ENCODE measurements around the gene DCUN1D2. TPM values are rescaled to one million over a fixed set of nuclear protein-coding genes. Genes with fewer than 3 reads are reported as not detected.

Gene DCUN1D2
- polyA plus RNA-seq, 1 experiment, result 11.0 TPM

GRCh38 chr13:113457510-113457909 lies 33.0 kb downstream of the DCUN1D2 start:
- POLR2A ChIA-PET, result no interaction called here
- Histone ChIP-seq H3K27ac (ENCODE audit: low read depth, low read length) (no peak overlapping the region), H3K4me3 (ENCODE audit: low read depth, low read length) (no peak overlapping the region), H3K27me3 (ENCODE audit: control insufficient read depth, insufficient read depth, low read length) (no peaks in the 10 kb centered on the region), H3K9me3 (ENCODE audit: control insufficient read depth, insufficient read depth, low read length) (no peaks in the 10 kb centered on the region)
- DNase-seq (ENCODE audit: low read depth, low spot score), result no peak
- CTCF ChIA-PET, result interaction anchor here (0.7 to 4.6 kb wide), 8 partner anchors 9 to 105 kb away, joined by 3 to 54 read pairs (median 4); no protein-coding TSS in a partner anchor
- TF ChIP-seq CTCF (IDR thresholded peaks at IDR 0.05; ENCODE audit: low read depth, low read length), result peak; percentile 16; the same call in 1 of the 2 replicates

GRCh38 chr13:113456116-113456702 lies 34.3 kb downstream of the DCUN1D2 start:
- CTCF ChIA-PET, result interaction anchor here (4.6 kb wide), 1 partner anchor 106 kb away, joined by 54 read pairs; no protein-coding TSS in a partner anchor
- DNase-seq (ENCODE audit: low read depth, low spot score), result no peak

GRCh38 chr13:113455384-113455783 lies 35.1 kb downstream of the DCUN1D2 start:
- Histone ChIP-seq H3K9me3 (ENCODE audit: control insufficient read depth, insufficient read depth, low read length) (no peaks in the 10 kb centered on the region), H3K4me3 (ENCODE audit: low read depth, low read length) (no peak overlapping the region), H3K27ac (ENCODE audit: low read depth, low read length) (no peak overlapping the region), H3K27me3 (ENCODE audit: control insufficient read depth, insufficient read depth, low read length) (no peaks in the 10 kb centered on the region)
- POLR2A ChIA-PET, result no interaction called here
- CTCF ChIA-PET, result interaction anchor here (4.6 kb wide), 1 partner anchor 107 kb away, joined by 54 read pairs; no protein-coding TSS in a partner anchor
- no peak for DNase-seq (ENCODE audit: low read depth, low spot score)
- no peak for TF ChIP-seq CTCF (IDR thresholded peaks at IDR 0.05; ENCODE audit: low read depth, low read length)

More at GRCh38 chr13:113456116-113456702, 34.3 kb downstream of the DCUN1D2 start:
- Histone ChIP-seq H3K4me3 (ENCODE audit: low read depth, low read length) (no peak overlapping the region), H3K27ac (ENCODE audit: low read depth, low read length) (no peak overlapping the region), H3K27me3 (ENCODE audit: control insufficient read depth, insufficient read depth, low read length) (no peaks in the 10 kb centered on the region), H3K9me3 (ENCODE audit: control insufficient read depth, insufficient read depth, low read length) (no peaks in the 10 kb centered on the region)
- POLR2A ChIA-PET, result no interaction called here
- TF ChIP-seq CTCF (IDR thresholded peaks at IDR 0.05; ENCODE audit: low read depth, low read length), result no peak

- Histone ChIP-seq H3K27ac (ENCODE audit: low read depth, low read length) (no peak overlapping the region), H3K9me3 (ENCODE audit: control insufficient read depth, insufficient read depth, low read length) (no peaks in the 10 kb centered on the region), H3K27me3 (ENCODE audit: control insufficient read depth, insufficient read depth, low read length) (no peaks in the 10 kb centered on the region), H3K4me3 (ENCODE audit: low read depth, low read length) (no peak overlapping the region)
- CTCF ChIA-PET, result no interaction called here
- no peak for TF ChIP-seq CTCF (IDR thresholded peaks at IDR 0.05; ENCODE audit: low read depth, low read length)
- POLR2A ChIA-PET, result no interaction called here
- no peak for DNase-seq (ENCODE audit: low read depth, low spot score)
These were observed 35.6 kb downstream of the DCUN1D2 start for GRCh38 chr13:113454936-113455335.
